ENCODE results near the gene PCSK2.

GRCh38 chr20:17314264-17314663 lies 87.4 kb downstream of the PCSK2 start:
- TF ChIP-seq POLR2AphosphoS5 (IDR thresholded peaks at IDR 0.05; ENCODE audit: low read depth, low read length): no peak
- TF ChIP-seq POLR2A (IDR thresholded peaks at IDR 0.05; ENCODE audit: low read depth, low read length): no peak
- no peak for TF ChIP-seq TAF1 (IDR thresholded peaks at IDR 0.05; ENCODE audit: borderline replicate concordance, low read depth, low read length)
